GM12872 (cell line): Measurements from ENCODE around the gene MAML2.

ENCODE experiments used
- CTCF ChIP-seq: IDR thresholded peaks from 3 replicates; pipeline ENCODE4 v1.5.1; 2011; ENCODE audit warnings: low read depth, mild to moderate bottlenecking, low read length, moderate library complexity; ENCODE audit not compliant: insufficient read depth

Gene MAML2

DNA sequence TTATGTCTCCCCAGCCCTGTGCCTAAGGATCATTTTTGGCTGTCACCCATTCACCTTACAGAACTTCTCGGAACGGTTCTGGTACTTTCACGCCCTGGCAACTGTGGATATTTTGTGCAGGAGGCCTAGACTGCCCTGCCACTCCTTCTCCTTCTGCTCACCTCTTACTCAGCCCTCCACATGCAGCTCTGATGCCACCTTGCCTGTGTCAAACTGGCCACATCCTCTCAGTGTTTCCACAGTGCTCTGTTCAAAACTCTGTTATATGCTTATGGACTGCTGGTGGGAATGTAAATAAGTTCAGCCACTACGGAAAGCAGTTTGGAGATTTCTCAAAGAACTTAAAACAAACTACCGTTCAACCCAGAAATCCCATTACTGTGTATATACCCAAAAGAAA lies 318.3 kb downstream of the MAML2 start:
- no peak for TF ChIP-seq CTCF

DNA sequence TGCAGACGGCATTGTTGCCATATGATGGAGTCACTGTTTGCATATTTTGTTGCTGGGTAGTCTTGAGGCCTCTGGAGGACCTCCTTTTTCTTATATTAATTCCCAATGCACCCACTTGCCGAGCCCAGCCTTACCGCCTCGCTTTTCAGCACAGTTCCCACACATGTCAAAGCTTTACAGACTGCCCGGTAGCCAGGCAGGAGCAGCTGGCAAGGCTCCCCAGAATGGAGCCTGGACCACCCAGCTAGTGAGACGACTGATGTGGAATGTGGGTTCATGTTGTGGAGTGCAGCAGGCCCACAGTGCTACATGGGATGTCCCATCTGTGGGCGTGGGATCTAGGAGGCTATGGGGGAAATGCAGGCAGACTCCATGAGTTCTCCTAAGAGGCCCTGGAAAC lies 319.7 kb downstream of the MAML2 start:
- no peak for TF ChIP-seq CTCF

DNA sequence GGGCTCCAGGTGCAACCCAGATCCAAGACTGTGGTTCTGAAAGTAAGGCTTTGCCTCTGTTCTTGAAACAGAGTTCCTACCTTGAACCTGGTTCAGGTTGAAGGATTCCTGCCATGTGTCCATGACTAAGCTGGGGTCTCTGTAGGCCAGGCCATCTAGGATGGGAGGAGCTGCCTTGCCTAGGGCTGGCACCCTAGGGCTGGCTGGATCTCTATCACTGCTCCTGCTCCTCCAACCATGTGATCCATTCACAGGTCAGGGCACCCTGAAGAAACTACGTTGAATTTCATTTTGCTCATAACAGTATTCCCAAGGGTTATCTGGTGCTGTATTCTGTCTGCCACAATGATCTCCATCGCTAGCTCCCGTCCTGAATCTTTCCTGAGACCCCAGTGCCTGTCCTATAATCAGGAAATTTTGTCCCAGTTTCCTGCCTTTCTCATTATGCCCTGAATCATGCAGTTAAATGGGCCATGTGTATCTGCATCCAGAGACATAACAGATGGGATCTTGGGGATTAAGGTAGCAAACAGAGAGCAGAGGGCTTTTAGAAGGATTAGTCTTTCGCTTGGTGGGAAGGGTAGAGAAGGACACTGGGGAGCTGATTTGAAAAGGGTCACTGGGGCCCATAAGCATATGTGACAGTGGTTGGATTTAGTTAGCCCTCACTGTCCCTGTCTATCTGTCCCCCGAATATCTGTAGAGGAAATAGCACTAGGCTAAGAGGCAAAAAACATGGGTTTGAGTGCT lies 320.9 kb downstream of the MAML2 start:
- TF ChIP-seq CTCF: no peak

GRCh38 chr11:96019810-96020747 lies 322.9 kb downstream of the MAML2 start:
- TF ChIP-seq CTCF: no peak

- TF ChIP-seq CTCF: no peak
Measured at GRCh38 chr11:96019281-96019680, 323.7 kb downstream of the MAML2 start.

DNA sequence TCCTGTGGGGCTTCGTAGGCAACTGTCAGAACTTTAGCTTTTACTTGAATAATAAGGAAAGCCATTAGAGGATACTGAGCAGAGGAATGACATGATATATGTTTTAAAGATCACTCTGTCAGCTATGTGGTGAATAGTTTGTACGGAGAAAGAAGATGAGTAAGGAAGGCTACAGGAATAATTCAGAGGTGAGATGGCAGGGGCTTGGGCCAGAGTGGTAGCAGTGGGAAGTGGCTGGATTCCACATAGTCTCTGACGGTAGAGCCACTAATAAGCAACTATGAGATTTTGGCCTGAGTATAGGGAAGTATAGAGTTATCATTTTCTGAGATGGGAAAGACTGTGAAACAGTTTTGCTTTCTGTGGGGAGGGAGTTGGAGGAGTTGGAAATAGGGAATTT lies 325.1 kb downstream of the MAML2 start:
- TF ChIP-seq CTCF: no peak

GRCh38 chr11:96016978-96017502 lies 326.0 kb downstream of the MAML2 start:
- TF ChIP-seq CTCF: no peak
